ENCODE measurements around the gene SEMA4B.
"Not testable (repeated sequence)": the region's sequence is repeated elsewhere in the genome, so short reads cannot be mapped to it uniquely, and the experiment has no call there.

The SEMA4B gene

GRCh38 chr15:90178468-90179435, 22.4 kb upstream of the SEMA4B start:
- no peak for DNase-seq (ENCODE audit: low read depth, low spot score)

- DNase-seq (ENCODE audit: low read depth, low spot score), result no peak
These were observed 19.4 kb upstream of the SEMA4B start for GRCh38 chr15:90181776-90182175.

- DNase-seq (ENCODE audit: low read depth, low spot score), result no peak
These were observed 16.9 kb upstream of the SEMA4B start for GRCh38 chr15:90184119-90184785.

- DNase-seq (ENCODE audit: low read depth, low spot score), result no peak
These were observed 16.1 kb upstream of the SEMA4B start for GRCh38 chr15:90184786-90185704.

GRCh38 chr15:90187257-90187868, 13.8 kb upstream of the SEMA4B start:
- DNase-seq (ENCODE audit: low read depth, low spot score), result no peak

- DNase-seq (ENCODE audit: low read depth, low spot score), result not testable (repeated sequence)
These were observed 13.1 kb upstream of the SEMA4B start for GRCh38 chr15:90188065-90188464.

- no peak for DNase-seq (ENCODE audit: low read depth, low spot score)
These were observed 12.0 kb upstream of the SEMA4B start for GRCh38 chr15:90188914-90189748.

- DNase-seq (ENCODE audit: low read depth, low spot score), result no peak
These were observed 11.2 kb upstream of the SEMA4B start for GRCh38 chr15:90189781-90190467.

GRCh38 chr15:90190606-90191343, 10.4 kb upstream of the SEMA4B start:
- DNase-seq (ENCODE audit: low read depth, low spot score), result no peak

- DNase-seq (ENCODE audit: low read depth, low spot score), result no peak
These were observed 9.8 kb upstream of the SEMA4B start for GRCh38 chr15:90191344-90191687.

GRCh38 chr15:90191794-90192509, 9.2 kb upstream of the SEMA4B start:
- peak; percentile 52 for DNase-seq (ENCODE audit: low read depth, low spot score)

GRCh38 chr15:90192961-90193786, 8.0 kb upstream of the SEMA4B start:
- DNase-seq (ENCODE audit: low read depth, low spot score), result no peak

- DNase-seq (ENCODE audit: low read depth, low spot score), result no peak
These were observed 6.5 kb upstream of the SEMA4B start for GRCh38 chr15:90194655-90195054.

GRCh38 chr15:90200534-90201129, 498 bp upstream of the SEMA4B start:
- no peak for DNase-seq (ENCODE audit: low read depth, low spot score)

GRCh38 chr15:90201944-90202375, 830 bp downstream of the SEMA4B start:
- DNase-seq (ENCODE audit: low read depth, low spot score), result no peak

GRCh38 chr15:90202929-90203328, 1.8 kb downstream of the SEMA4B start:
- no peak for DNase-seq (ENCODE audit: low read depth, low spot score)

- DNase-seq (ENCODE audit: low read depth, low spot score), result no peak
These were observed 2.3 kb downstream of the SEMA4B start for GRCh38 chr15:90203473-90203872.
